NCI-H146 treated with DMSO at 0.1 percent for 48 hours (cell line): ENCODE measurements around the gene NXT1.

Source experiments
- DNase-seq: peaks from one replicate; lab custom pipeline; 2025; ENCODE audit not compliant: unreplicated experiment; lab: John Stamatoyannopoulos, UW

NXT1 gene

GRCh38 chr20:23386304-23387117, 35.9 kb downstream of the NXT1 start:
- DNase-seq = no peak

DNA sequence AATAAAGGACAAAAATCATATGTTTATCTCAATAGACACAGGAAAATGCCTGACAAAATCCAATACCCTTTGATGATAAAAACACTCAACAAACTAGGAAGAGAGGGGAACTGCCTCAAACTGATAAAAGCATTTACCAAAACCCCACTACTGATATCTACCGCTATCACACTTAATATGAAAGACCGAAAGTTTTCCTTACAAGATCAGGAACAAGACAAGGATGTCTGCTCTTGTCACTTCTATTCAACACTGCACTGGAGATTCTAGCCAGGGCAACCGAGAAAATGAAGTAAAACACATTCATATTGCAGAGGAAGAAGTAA, 36.5 kb downstream of the NXT1 start:
- no peak for DNase-seq

GRCh38 chr20:23390091-23390774, 39.6 kb downstream of the NXT1 start:
- DNase-seq = no peak

DNA sequence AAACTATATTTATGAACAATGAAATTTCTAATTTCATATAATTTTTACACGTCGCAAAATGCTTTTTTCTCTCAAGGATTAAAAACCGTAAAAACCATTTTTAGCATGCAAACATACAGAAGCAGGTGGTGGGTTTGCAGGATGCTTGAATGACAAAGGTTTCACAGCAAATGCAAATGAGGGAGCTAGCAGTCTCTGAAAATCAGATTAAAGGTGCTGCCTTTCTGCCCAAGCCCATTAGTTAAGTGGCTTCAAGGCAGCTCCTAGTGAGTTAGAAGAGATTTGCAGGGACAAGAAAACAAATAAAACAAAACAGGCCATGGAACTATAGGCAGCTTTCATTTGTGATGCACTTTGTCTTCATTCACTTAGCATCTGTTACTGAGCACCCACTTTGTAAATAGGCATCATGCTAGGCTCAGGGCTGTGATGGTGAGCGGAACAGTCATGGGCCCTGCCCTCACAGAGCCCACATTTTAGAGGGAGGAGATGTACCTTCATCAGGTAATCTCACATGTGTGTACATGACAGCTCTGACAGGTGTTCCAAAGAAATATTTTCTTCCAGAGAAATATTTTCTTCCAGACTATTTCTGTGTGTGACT, 41.2 kb downstream of the NXT1 start:
- DNase-seq = no peak

DNA sequence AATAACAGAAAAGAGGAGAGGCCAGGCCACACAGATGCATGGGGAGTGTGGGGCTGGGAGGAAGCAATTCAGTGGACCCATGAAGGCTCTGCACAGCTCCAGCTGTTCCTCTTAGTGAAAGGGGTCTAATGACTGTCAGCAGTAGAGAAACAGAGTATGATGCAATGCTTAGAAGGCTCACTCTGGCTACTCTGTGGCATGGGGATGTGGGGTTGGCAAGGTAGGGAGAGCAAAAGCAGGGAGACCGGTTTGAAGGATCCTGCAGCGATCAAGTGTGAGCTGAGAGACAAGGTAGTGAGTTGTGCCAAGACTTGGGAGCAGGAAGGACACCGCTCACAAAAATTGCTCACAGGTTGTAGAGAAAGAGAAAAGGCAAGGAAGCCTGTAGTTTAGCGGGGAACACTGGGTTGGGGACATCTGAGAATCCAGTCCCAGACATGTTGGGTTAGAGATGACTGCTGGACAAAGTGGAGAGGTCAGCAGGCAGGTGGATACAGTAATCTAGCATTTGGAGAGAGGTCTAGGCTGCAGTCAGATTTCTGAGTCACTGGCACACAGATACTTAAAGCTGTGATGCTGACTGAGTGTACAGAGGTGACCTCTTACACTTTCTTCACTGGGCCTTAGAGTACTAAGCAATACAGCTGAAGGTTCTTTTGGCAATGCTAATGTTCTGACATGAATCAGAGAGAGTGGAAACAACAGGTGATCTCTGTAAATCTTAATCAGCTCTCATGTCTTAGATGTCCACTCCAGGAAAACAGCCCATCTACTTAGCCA, 43.6 kb downstream of the NXT1 start:
- DNase-seq = no peak

GRCh38 chr20:23396950-23397627, 46.5 kb downstream of the NXT1 start:
- DNase-seq = no peak

GRCh38 chr20:23397961-23398360, 47.4 kb downstream of the NXT1 start:
- DNase-seq = no peak

DNA sequence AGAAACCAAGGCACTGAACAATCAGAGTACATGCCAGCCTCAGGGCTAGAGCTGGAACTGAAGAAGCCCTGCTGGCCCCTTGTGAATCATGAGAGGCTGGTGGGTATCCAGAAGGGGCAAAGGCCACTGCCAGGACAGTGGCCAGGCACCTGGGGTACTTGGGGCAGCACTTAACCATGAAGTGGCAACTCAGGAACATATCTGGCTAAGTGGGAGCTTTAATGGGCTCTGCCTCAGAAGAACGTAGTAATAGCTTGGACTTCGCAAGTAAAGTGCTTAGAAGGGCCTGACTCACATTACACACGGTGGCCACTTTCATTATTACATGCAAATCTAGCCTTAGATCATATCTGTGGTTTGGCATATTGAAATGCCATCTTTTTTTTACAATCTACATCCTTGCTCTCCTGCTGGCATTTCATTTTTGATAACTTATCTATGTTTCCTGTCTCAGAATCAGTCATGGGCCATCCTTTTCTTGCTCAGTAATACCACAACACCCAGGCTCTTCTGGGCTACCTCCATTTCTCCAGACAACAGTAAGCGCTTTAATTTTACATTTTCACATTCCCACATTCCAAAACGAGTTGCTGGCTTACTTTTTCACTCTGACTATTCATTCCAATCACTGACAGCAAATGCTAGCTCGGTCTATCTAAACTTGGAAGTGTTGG, 49.1 kb downstream of the NXT1 start:
- no peak for DNase-seq

GRCh38 chr20:23401051-23401450, 50.5 kb downstream of the NXT1 start:
- no peak for DNase-seq

GRCh38 chr20:23403751-23404150, 53.2 kb downstream of the NXT1 start:
- no peak for DNase-seq

DNA sequence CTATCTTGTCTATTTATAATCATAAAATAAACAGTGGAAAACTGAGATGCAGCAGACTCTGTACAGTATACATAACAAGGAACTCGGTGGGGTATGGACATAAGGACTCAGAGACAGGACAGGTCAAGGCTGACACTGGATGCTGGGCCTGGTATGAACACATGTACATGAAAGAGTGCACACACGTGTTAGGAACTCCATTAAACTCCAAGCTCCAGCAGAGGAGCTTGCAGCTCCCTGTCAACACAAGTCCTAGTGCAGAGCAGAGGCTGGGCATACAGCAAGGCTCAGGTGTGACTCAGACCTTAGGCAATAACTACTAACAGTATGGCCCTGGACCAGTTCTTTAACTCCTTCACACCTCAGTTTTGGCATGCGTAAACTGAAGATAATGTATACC, 53.6 kb downstream of the NXT1 start:
- DNase-seq = no peak
